Testis (tissue), 3 donors: ENCODE results near the gene SLC12A4. TPM values are rescaled to one million over a fixed set of nuclear protein-coding genes. Genes with fewer than 3 reads are reported as not detected.
"Not testable (repeated sequence)": the region's sequence is repeated elsewhere in the genome, so short reads cannot be mapped to it uniquely, and the experiment has no call there.

Experiments used
- DNase-seq: peaks from one replicate; pipeline ENCODE4 v3.0.0-alpha.2; 2019
- H3K27ac ChIP-seq, 2 donors: fragments of 200-600 bp; sonication (generic); one replicate each; pipeline ENCODE4 v1.5.1; 2019
- H3K27me3 ChIP-seq: fragments of 200-600 bp; sonication (generic); one replicate; pipeline ENCODE4 v1.5.1; 2019
- H3K36me3 ChIP-seq: fragments of 200-600 bp; sonication (generic); one replicate; pipeline ENCODE4 v1.5.1; 2017; ENCODE audit warnings: low read depth; ENCODE audit errors: missing control alignments
- H3K4me1 ChIP-seq: fragments of 200-600 bp; sonication (generic); one replicate; pipeline ENCODE4 v1.5.1; 2019
- H3K4me3 ChIP-seq, 2 donors: fragments of 200-600 bp; sonication (generic); one replicate each; pipeline ENCODE4 v1.5.1; 2017 to 2019
- H3K9me3 ChIP-seq: fragments of 200-600 bp; sonication (generic); one replicate; pipeline ENCODE4 v1.5.1; 2017
- CTCF ChIP-seq, 3 experiments: fragments of 450-650 bp in 2 of 3; fragments of 200-600 bp in 1 of 3; sonication (generic) in 1 of 3; IDR thresholded peaks; one replicate each; pipeline ENCODE4 v1.5.1; 2016 to 2019; ENCODE audit warnings: antibody characterized with exemption in 3 of 3, mild to moderate bottlenecking in 2 of 3, moderate library complexity in 1 of 3
- POLR2A ChIP-seq: fragments of 450-650 bp; IDR thresholded peaks from one replicate; pipeline ENCODE4 v1.6.1; 2017; ENCODE audit warnings: antibody characterized with exemption, mild to moderate bottlenecking, moderate library complexity
- WGBS, 2 donors: methylation state at CpG; one replicate each; pipeline ENCODE4 v1.1.5; 2018; 5-methylcytosine and 5-hydroxymethylcytosine counted together
- intact Hi-C: fragments of 100-400 bp; cut with DNase I; formaldehyde crosslinking; loops from one replicate; pipeline ENCODE4 v1.15.1; 2023; ENCODE audit warnings: low total_unique reads
- polyA plus RNA-seq: library from polyadenylated mRNA; stranded (reverse); fragments of 350-450 nt; fragmentation: Illumina TruSeq; extraction: RNeasy Lipid Tissue Mini Kit (QIAGEN cat#74804); gene quantifications from one replicate; pipeline ENCODE4 v1.2.3, GENCODE V29; 2014; ENCODE audit warnings: low read depth, low replicate concordance; ENCODE audit not compliant: insufficient read depth
- total RNA-seq, 2 donors: library from RNA; depleted of rRNA; stranded (reverse); fragments of >200 nt; gene quantifications; one replicate each; pipeline ENCODE4 v1.2.3, GENCODE V29; 2016

The SLC12A4 gene
- total and polyA plus RNA-seq, 3 donors from 2014 or later: 46.7 to 68.4 (median 64.3) TPM

GRCh38 chr16:67996666-67997065 is 28.2 kb upstream of the SLC12A4 start:
- DNase-seq: no peak
- H3K9me3 ChIP-seq: no peaks in the 10 kb centered on the region
- H3K4me1 ChIP-seq: peaks cover 6% of the 10 kb centered on the region
- H3K36me3 ChIP-seq: no peaks in the 10 kb centered on the region
- intact Hi-C loops: no loop called here
- H3K4me3 ChIP-seq: no peak overlapping the region
- TF ChIP-seq CTCF (IDR thresholded peaks at IDR 0.05) (no peak), POLR2A (no peak)
- no peak overlapping the region for H3K27ac ChIP-seq
- 73 to 88% methylated on average over 5 of the region's 5 CpGs for WGBS, 2 donors
- H3K27me3 ChIP-seq: no peaks in the 10 kb centered on the region

- 84 to 86% methylated on average over 5 of the region's 5 CpGs for WGBS, 2 donors
- no peak overlapping the region for H3K27ac ChIP-seq
- intact Hi-C loops: no loop called here
- no peaks in the 10 kb centered on the region for H3K27me3 ChIP-seq
- DNase-seq: no peak
- H3K36me3 ChIP-seq: no peaks in the 10 kb centered on the region
- peaks cover 6% of the 10 kb centered on the region for H3K4me1 ChIP-seq
- no peak overlapping the region for H3K4me3 ChIP-seq
- TF ChIP-seq POLR2A (no peak), CTCF (IDR thresholded peaks at IDR 0.05) (no peak)
- H3K9me3 ChIP-seq: no peaks in the 10 kb centered on the region
These were observed 27.0 kb upstream of the SLC12A4 start for GRCh38 chr16:67995423-67995822.

- DNase-seq, H3K4me3 ChIP-seq, H3K36me3 ChIP-seq, H3K4me1 ChIP-seq, intact Hi-C loops, H3K27me3 ChIP-seq, H3K9me3 ChIP-seq: not testable (repeated sequence)
- WGBS, 2 donors: 69 to 89% methylated on average over 3 of the region's 6 CpGs
- H3K27ac ChIP-seq: peak overlapping the region; percentile 12 to 54
These were observed 25.6 kb upstream of the SLC12A4 start for GRCh38 chr16:67994040-67994408.

GRCh38 chr16:67993207-67994039 is 25.0 kb upstream of the SLC12A4 start:
- TF ChIP-seq POLR2A (no peak), CTCF (IDR thresholded peaks at IDR 0.05) (peak; percentile 95 to 99 (median 95))
- DNase-seq: peak; percentile 79
- Histone ChIP-seq H3K36me3 (no peaks in the 10 kb centered on the region), H3K4me1 (peaks cover 6% of the 10 kb centered on the region), H3K27me3 (no peaks in the 10 kb centered on the region), H3K27ac (peak overlapping the region; percentile 12 to 54), H3K4me3 (peak overlapping the region; percentile 20 to 27), H3K9me3 (no peaks in the 10 kb centered on the region)
- intact Hi-C loops: no loop called here
- 23 to 61% methylated on average over 5 to 24 of the region's 39 CpGs for WGBS, 2 donors

- intact Hi-C loops: no loop called here
- peak overlapping the region in 1 of 2 donors; percentile 12 for H3K27ac ChIP-seq
- H3K36me3 ChIP-seq: no peaks in the 10 kb centered on the region
- H3K27me3 ChIP-seq: no peaks in the 10 kb centered on the region
- no peak for DNase-seq
- H3K9me3 ChIP-seq: no peaks in the 10 kb centered on the region
- WGBS, 2 donors: 54 to 80% methylated on average over 2 to 20 of the region's 20 CpGs
- peak overlapping the region; percentile 20 to 27 for H3K4me3 ChIP-seq
- TF ChIP-seq CTCF (IDR thresholded peaks at IDR 0.05) (no peak), POLR2A (no peak)
- H3K4me1 ChIP-seq: peaks cover 6% of the 10 kb centered on the region
These were observed 24.3 kb upstream of the SLC12A4 start for GRCh38 chr16:67992661-67993206.
